T-helper 1 cell treated with Interleukin-12 subunit alpha and Interleukin-12 subunit beta and Interleukin-4 antibody, amounts not matched to agents 30 μg/mL and 1 μg/mL, for 36 hours (primary cell): ENCODE results near the gene SRGAP1.

Experiments
- H3K27ac Mint-ChIP-seq: one replicate; pipeline ENCODE4 v1.8.0; 2021; ENCODE audit warnings: mild to moderate bottlenecking, mixed read lengths
- H3K27me3 Mint-ChIP-seq: one replicate; pipeline ENCODE4 v1.8.0; 2021; ENCODE audit warnings: low read depth, mixed read lengths
- H3K36me3 Mint-ChIP-seq: one replicate; pipeline ENCODE4 v1.8.0; 2021; ENCODE audit warnings: low read depth, mixed read lengths
- H3K4me1 Mint-ChIP-seq: one replicate; pipeline ENCODE4 v1.8.0; 2021; ENCODE audit warnings: low read depth, mixed read lengths
- H3K4me3 Mint-ChIP-seq: one replicate; pipeline ENCODE4 v1.8.0; 2021; ENCODE audit warnings: mild to moderate bottlenecking, moderate library complexity, mixed read lengths
- H3K9me3 Mint-ChIP-seq: one replicate; pipeline ENCODE4 v1.8.0; 2021; ENCODE audit warnings: mixed read lengths

Gene SRGAP1

GRCh38 chr12:64034901-64035576 lies 190.5 kb downstream of the SRGAP1 start:
- Mint-ChIP-seq H3K4me3 (no peak overlapping the region), H3K9me3 (no peaks in the 10 kb centered on the region), H3K27ac (no peak overlapping the region), H3K4me1 (no peaks in the 10 kb centered on the region), H3K27me3 (no peaks in the 10 kb centered on the region), H3K36me3 (no peaks in the 10 kb centered on the region)

- Mint-ChIP-seq H3K9me3 (no peaks in the 10 kb centered on the region), H3K4me3 (no peak overlapping the region), H3K4me1 (no peaks in the 10 kb centered on the region), H3K27ac (no peak overlapping the region), H3K36me3 (no peaks in the 10 kb centered on the region), H3K27me3 (no peaks in the 10 kb centered on the region)
Measured at GRCh38 chr12:64036414-64036813, 191.9 kb downstream of the SRGAP1 start.

DNA sequence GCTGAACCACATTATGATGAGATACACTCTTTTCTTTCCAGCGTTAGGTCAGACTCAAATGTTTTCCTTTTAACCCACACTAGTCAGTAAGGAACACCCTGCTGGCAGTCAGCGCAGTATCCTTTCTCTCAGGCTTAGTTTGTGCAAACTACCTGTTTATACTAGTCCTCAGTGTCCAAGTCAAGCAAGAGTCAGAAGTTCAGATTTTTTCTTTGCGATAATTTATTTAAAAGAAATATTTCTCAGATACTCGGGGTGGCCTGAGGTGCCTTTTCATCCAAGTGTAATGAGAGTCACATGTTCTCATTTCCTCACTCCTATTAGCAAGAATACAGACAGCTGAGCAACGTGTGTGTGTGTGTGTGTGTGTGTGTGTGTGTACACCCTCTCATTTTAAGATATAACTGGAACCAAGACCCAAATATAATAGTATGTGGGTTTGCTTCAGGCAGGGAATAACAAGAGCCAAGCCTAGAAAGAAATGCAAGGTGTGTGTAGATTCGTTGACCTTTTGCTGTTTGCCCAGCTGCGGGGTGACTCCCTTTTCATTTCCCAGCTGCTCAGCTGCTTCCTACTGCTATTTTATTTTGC lies 194.9 kb downstream of the SRGAP1 start:
- Mint-ChIP-seq H3K9me3 (no peaks in the 10 kb centered on the region), H3K27ac (no peak overlapping the region), H3K36me3 (no peaks in the 10 kb centered on the region), H3K4me3 (no peak overlapping the region), H3K27me3 (no peaks in the 10 kb centered on the region), H3K4me1 (no peaks in the 10 kb centered on the region)

DNA sequence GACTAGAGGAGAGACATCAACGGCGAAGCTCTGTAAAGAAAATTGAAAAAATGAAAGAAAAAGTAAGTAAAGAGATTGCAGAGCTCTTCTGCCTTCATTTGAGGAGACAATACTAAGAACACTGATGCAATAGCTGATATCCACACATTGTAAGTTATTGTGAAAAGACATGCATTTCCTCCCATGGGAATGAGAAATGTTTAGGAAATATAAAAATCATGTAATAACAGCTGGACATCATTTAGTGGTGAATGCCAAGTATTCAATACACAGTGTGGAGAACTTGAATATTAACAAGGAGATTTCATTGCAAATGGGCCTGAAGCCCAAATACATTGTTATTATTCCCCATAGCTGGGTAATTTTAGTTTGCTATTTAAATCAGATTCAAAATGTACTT lies 198.4 kb downstream of the SRGAP1 start:
- Mint-ChIP-seq H3K4me1 (no peaks in the 10 kb centered on the region), H3K9me3 (no peaks in the 10 kb centered on the region), H3K4me3 (no peak overlapping the region), H3K36me3 (no peaks in the 10 kb centered on the region), H3K27me3 (no peaks in the 10 kb centered on the region), H3K27ac (no peak overlapping the region)

DNA sequence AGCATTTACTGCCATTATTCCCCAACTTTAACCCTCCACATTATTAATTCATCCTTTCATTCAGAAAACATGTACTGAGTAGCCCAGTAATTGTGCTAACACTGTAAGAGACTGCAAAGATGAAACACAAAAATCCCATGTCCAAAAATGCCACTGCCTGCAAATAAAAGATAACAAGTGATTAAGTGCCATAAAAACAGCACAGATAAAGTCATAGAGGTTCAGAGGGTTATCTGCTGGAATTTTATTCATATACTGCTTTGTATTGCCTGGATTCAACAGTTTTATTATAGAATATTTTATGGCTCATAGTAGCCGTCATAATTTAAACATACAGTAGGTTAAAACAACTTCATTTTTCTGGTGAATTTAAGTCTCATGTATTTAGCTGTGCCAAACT lies 199.7 kb downstream of the SRGAP1 start:
- H3K4me1 Mint-ChIP-seq: no peaks in the 10 kb centered on the region
- no peak overlapping the region for H3K27ac Mint-ChIP-seq
- H3K27me3 Mint-ChIP-seq: no peaks in the 10 kb centered on the region
- H3K36me3 Mint-ChIP-seq: no peaks in the 10 kb centered on the region
- no peak overlapping the region for H3K4me3 Mint-ChIP-seq
- no peaks in the 10 kb centered on the region for H3K9me3 Mint-ChIP-seq

GRCh38 chr12:64051057-64051456 lies 206.6 kb downstream of the SRGAP1 start:
- Mint-ChIP-seq H3K36me3 (no peaks in the 10 kb centered on the region), H3K27me3 (no peaks in the 10 kb centered on the region), H3K27ac (no peak overlapping the region), H3K4me1 (no peaks in the 10 kb centered on the region), H3K4me3 (no peak overlapping the region), H3K9me3 (no peaks in the 10 kb centered on the region)

DNA sequence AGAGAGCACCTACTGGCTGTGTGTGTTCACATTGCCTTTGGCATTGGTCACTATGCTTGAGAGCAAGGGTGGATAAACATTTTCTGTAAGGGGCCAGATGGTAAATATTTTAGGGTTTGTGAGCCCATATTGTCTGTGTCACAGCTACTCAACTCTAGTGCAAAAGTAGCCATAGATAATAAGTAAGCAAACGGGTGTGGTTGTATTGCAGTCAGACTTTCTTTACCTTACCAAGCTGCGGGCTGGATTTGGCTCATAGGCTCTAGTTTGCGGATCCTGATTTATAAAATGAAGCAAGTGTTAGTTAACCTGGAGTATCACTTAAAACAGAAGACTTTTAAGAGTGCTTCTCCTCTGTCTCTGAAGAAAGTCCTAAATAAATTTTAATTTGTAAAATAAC lies 208.6 kb downstream of the SRGAP1 start:
- Mint-ChIP-seq H3K36me3 (no peaks in the 10 kb centered on the region), H3K27me3 (no peaks in the 10 kb centered on the region), H3K27ac (no peak overlapping the region), H3K4me1 (no peaks in the 10 kb centered on the region), H3K4me3 (no peak overlapping the region), H3K9me3 (no peaks in the 10 kb centered on the region)

- Mint-ChIP-seq H3K4me3 (no peak overlapping the region), H3K27me3 (no peaks in the 10 kb centered on the region), H3K27ac (no peak overlapping the region), H3K36me3 (no peaks in the 10 kb centered on the region), H3K9me3 (no peaks in the 10 kb centered on the region), H3K4me1 (no peaks in the 10 kb centered on the region)
Measured at GRCh38 chr12:64054079-64054520, 209.6 kb downstream of the SRGAP1 start.

GRCh38 chr12:64056741-64057140 lies 212.2 kb downstream of the SRGAP1 start:
- H3K9me3 Mint-ChIP-seq: no peaks in the 10 kb centered on the region

GRCh38 chr12:64057706-64058105 lies 213.2 kb downstream of the SRGAP1 start:
- no peaks in the 10 kb centered on the region for H3K4me1 Mint-ChIP-seq
- no peaks in the 10 kb centered on the region for H3K9me3 Mint-ChIP-seq
- no peak overlapping the region for H3K27ac Mint-ChIP-seq
- H3K36me3 Mint-ChIP-seq: no peaks in the 10 kb centered on the region
- H3K4me3 Mint-ChIP-seq: no peak overlapping the region
- H3K27me3 Mint-ChIP-seq: peaks cover 3% of the 10 kb centered on the region

More at GRCh38 chr12:64056741-64057140, 212.2 kb downstream of the SRGAP1 start:
- Mint-ChIP-seq H3K4me3 (no peak overlapping the region), H3K27ac (no peak overlapping the region), H3K4me1 (no peaks in the 10 kb centered on the region), H3K36me3 (no peaks in the 10 kb centered on the region), H3K27me3 (no peaks in the 10 kb centered on the region)

GRCh38 chr12:64058541-64059265 lies 214.2 kb downstream of the SRGAP1 start:
- peaks cover 3% of the 10 kb centered on the region for H3K27me3 Mint-ChIP-seq
- H3K27ac Mint-ChIP-seq: no peak overlapping the region
- H3K4me1 Mint-ChIP-seq: no peaks in the 10 kb centered on the region
- H3K36me3 Mint-ChIP-seq: no peaks in the 10 kb centered on the region
- no peak overlapping the region for H3K4me3 Mint-ChIP-seq
- no peaks in the 10 kb centered on the region for H3K9me3 Mint-ChIP-seq

GRCh38 chr12:64059685-64060084 lies 215.2 kb downstream of the SRGAP1 start:
- Mint-ChIP-seq H3K4me1 (no peaks in the 10 kb centered on the region), H3K9me3 (no peaks in the 10 kb centered on the region), H3K4me3 (no peak overlapping the region), H3K36me3 (no peaks in the 10 kb centered on the region), H3K27me3 (peaks cover 3% of the 10 kb centered on the region), H3K27ac (no peak overlapping the region)

DNA sequence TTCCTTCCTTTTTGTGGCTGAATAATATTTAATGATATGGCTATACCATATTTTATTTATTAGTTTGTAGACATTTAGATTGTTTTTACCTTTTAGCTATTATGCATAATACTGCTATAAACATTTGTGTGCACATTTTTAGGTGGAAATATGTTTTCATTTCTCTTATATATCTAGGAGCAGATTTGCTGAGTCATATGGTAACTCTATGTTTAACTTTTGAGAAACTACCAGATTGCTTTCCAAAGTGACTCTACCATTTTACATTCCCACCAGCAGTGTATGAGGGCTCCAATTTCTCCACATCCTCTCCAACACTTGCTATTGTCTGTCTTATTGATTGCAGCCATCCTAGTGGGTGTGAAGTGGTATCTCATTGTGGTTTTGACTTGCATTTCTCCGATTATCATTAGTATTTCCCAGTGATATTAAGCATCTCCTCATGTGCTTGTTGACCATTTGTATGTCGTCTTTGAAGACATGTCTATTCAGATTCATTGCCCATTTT lies 217.4 kb downstream of the SRGAP1 start:
- Mint-ChIP-seq H3K27me3 (peaks cover 3% of the 10 kb centered on the region), H3K4me3 (no peak overlapping the region), H3K9me3 (no peaks in the 10 kb centered on the region), H3K4me1 (no peaks in the 10 kb centered on the region), H3K36me3 (no peaks in the 10 kb centered on the region), H3K27ac (no peak overlapping the region)

- no peak overlapping the region for H3K27ac Mint-ChIP-seq
- H3K9me3 Mint-ChIP-seq: no peaks in the 10 kb centered on the region
- H3K4me1 Mint-ChIP-seq: no peaks in the 10 kb centered on the region
- H3K36me3 Mint-ChIP-seq: no peaks in the 10 kb centered on the region
- no peak overlapping the region for H3K4me3 Mint-ChIP-seq
- peaks cover 3% of the 10 kb centered on the region for H3K27me3 Mint-ChIP-seq
Measured at GRCh38 chr12:64063121-64063520, 218.6 kb downstream of the SRGAP1 start.

DNA sequence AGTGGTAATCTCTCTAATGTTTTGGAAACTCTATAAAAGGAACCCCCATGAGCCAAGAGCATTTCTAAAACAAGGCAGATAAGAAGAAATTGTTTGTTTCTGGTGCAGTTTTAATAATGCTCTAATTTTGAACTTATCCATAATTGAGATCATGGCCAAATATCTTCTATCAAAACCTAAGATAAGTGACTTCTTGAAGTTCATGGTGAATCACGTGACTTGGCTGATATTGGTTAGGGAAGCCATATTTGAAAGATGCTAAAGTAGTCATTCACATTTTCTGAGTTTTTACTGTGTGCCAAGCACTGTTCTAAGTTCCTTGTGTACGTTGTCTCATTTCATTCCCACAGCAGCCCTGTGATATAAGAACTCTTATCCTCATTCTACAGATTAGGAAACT lies 219.7 kb downstream of the SRGAP1 start:
- H3K27ac Mint-ChIP-seq: no peak overlapping the region

More for the DNA sequence above, 219.7 kb downstream of the SRGAP1 start:
- Mint-ChIP-seq H3K4me1 (no peaks in the 10 kb centered on the region), H3K36me3 (no peaks in the 10 kb centered on the region), H3K9me3 (no peaks in the 10 kb centered on the region), H3K27me3 (peaks cover 3% of the 10 kb centered on the region), H3K4me3 (no peak overlapping the region)
